PC-3 (cell line): Measurements from ENCODE around the gene TTYH1. TPM values are rescaled to one million over a fixed set of nuclear protein-coding genes. Genes with fewer than 3 reads are reported as not detected.

ENCODE experiments used
- ATAC-seq: fragments of 200-7000 bp; cut with Tn5 transposase; 2 replicates; pipeline ENCODE4 v1.9.1; 2020; ENCODE audit warnings: mild to moderate bottlenecking, moderate library complexity
- BruUV-seq: library from RNA; stranded (reverse); fragments of 400-500 nt; replicated peaks from 2 replicates; lab custom pipeline; 2021; lab: Mats Ljungman, UMichigan
- CTCF ChIA-PET: fragments of 300-600 bp; sonication (Branson Sonifier 250); formaldehyde crosslinking; loops from one replicate; lab custom pipeline; 2022; ENCODE audit warnings: antibody characterized with exemption; lab: Charles Lee
- POLR2A ChIA-PET: fragments of 300-600 bp; sonication (Branson Sonifier 250); formaldehyde crosslinking; loops from one replicate; lab custom pipeline; 2022; ENCODE audit warnings: antibody characterized with exemption; ENCODE audit not compliant: unreplicated experiment; lab: Charles Lee
- DNase-seq: peaks from one replicate; pipeline ENCODE4 v3.0.0-alpha.2; 2015
- H2AFZ ChIP-seq: fragments of 300-600 bp; sonication (generic); 2 replicates; pipeline ENCODE4 v1.6.0; 2016; ENCODE audit warnings: antibody characterized with exemption, low read length
- H3F3A ChIP-seq: fragments of 300-600 bp; sonication (generic); one replicate; pipeline ENCODE4 v1.6.0; 2017; ENCODE audit warnings: antibody characterized with exemption, low read length, control low read depth, mild to moderate bottlenecking; ENCODE audit not compliant: unreplicated experiment
- H3K27ac ChIP-seq: fragments of 300-600 bp; sonication (generic); 2 replicates; pipeline ENCODE4 v1.5.1; 2016; ENCODE audit warnings: mild to moderate bottlenecking, low read length
- H3K27me3 ChIP-seq: fragments of 300-600 bp; sonication (generic); 2 replicates; pipeline ENCODE4 v1.6.1; 2016; ENCODE audit warnings: low read length, mixed read lengths
- H3K36me3 ChIP-seq: fragments of 300-600 bp; sonication (generic); 2 replicates; pipeline ENCODE4 v1.6.1; 2016; ENCODE audit warnings: low read depth, mixed run types, low read length, mixed read lengths
- H3K4me1 ChIP-seq: fragments of 300-600 bp; sonication (generic); 2 replicates; pipeline ENCODE4 v1.5.1; 2016; ENCODE audit warnings: low read length; ENCODE audit not compliant: insufficient read depth
- H3K4me2 ChIP-seq: fragments of 300-600 bp; sonication (generic); 2 replicates; pipeline ENCODE4 v1.6.0; 2016; ENCODE audit warnings: low read length
- H3K4me3 ChIP-seq: fragments of 300-600 bp; sonication (generic); 2 replicates; pipeline ENCODE4 v1.5.1; 2016; ENCODE audit warnings: mild to moderate bottlenecking, low read length, mixed read lengths
- H3K79me2 ChIP-seq: fragments of 300-600 bp; sonication (generic); 2 replicates; pipeline ENCODE4 v1.6.1; 2017; ENCODE audit warnings: low read length, mixed read lengths
- H3K9ac ChIP-seq: fragments of 300-600 bp; sonication (generic); 2 replicates; pipeline ENCODE4 v1.6.0; 2016; ENCODE audit warnings: mild to moderate bottlenecking, low read length
- H3K9me2 ChIP-seq: fragments of 300-600 bp; sonication (generic); replicated peaks from 2 replicates; pipeline ENCODE4 v1.6.1; 2016; ENCODE audit warnings: mixed run types, low read length, mixed read lengths
- H3K9me3 ChIP-seq: fragments of 300-600 bp; sonication (generic); 2 replicates; pipeline ENCODE4 v1.6.1; 2016; ENCODE audit warnings: low read length, mixed read lengths
- H4K20me1 ChIP-seq: fragments of 300-600 bp; sonication (generic); 2 replicates; pipeline ENCODE4 v1.6.1; 2016; ENCODE audit warnings: low read length, mixed read lengths
- CTCF ChIP-seq: fragments of 300-600 bp; sonication (generic); conservative IDR thresholded peaks from 2 replicates; pipeline ENCODE4 v1.5.1; 2017; ENCODE audit warnings: antibody characterized with exemption, low read depth, mild to moderate bottlenecking, low read length
- EZH2 ChIP-seq: fragments of 300-600 bp; sonication (generic); IDR thresholded peaks from one replicate; pipeline ENCODE4 v1.6.1; 2017; ENCODE audit warnings: antibody characterized with exemption, mild to moderate bottlenecking, low read length; ENCODE audit not compliant: unreplicated experiment
- EZH2phosphoT487 ChIP-seq: fragments of 300-600 bp; sonication (generic); IDR thresholded peaks from 2 replicates; pipeline ENCODE4 v1.6.1; 2018; ENCODE audit warnings: mild to moderate bottlenecking, antibody characterized with exemption, low read length, borderline replicate concordance
- intact Hi-C: fragments of 100-400 bp; cut with micrococcal nuclease; formaldehyde crosslinking; loops from 2 replicates; pipeline ENCODE4 v1.9.0; 2023
- total RNA-seq: library from RNA; depleted of rRNA; stranded (reverse); fragments of >200 nt; gene quantifications from 2 replicates; pipeline ENCODE4 v1.2.3, GENCODE V29; 2014

Gene TTYH1
- total RNA-seq, 1 experiment from 2014 or later, result 1.1 TPM

- ATAC-seq (no peak), DNase-seq (no peak)
- TF ChIP-seq CTCF (no peak), EZH2phosphoT487 (no peak), EZH2 (no peak)
- peak overlapping the region; percentile 87 for H3K9ac ChIP-seq
- H3K4me3 ChIP-seq, result peak overlapping the region; percentile 75
- no peak overlapping the region for H2AFZ ChIP-seq
- peak overlapping the region; percentile 87 for H3K27ac ChIP-seq
- intact Hi-C loops, result loop anchor here (2.0 kb wide), 2 partner anchors 13 to 31 kb away; partner anchors contain the start of gene LENG8
- CTCF ChIA-PET, result interaction anchor here (0.6 to 1.0 kb wide), 3 partner anchors 13 to 31 kb away, joined by 3 to 9 read pairs (median 4); partner anchors contain the start of gene LENG8
- peaks cover 38% of the 10 kb centered on the region for H3K36me3 ChIP-seq
- peaks cover 16% of the 10 kb centered on the region for H3K4me1 ChIP-seq
- POLR2A ChIA-PET, result interaction anchor here (0.6 kb wide), 2 partner anchors 12 to 1761 kb away, joined by 4 to 9 read pairs; no protein-coding TSS in a partner anchor
- peak overlapping the region; percentile 91 for H3K4me2 ChIP-seq
- peaks cover 52% of the 10 kb centered on the region for H3K79me2 ChIP-seq
- H4K20me1 ChIP-seq, result peaks cover 19% of the 10 kb centered on the region
- BruUV-seq, result TSS peak; percentile 79
- H3K9me3 ChIP-seq, result no peaks in the 10 kb centered on the region
- H3K27me3 ChIP-seq, result no peaks in the 10 kb centered on the region
- H3K9me2 ChIP-seq, result no peaks in the 10 kb centered on the region
- no peaks in the 10 kb centered on the region for H3F3A ChIP-seq
Observed at GRCh38 chr19:54462047-54462654, 46.9 kb downstream of the TTYH1 start.

DNA sequence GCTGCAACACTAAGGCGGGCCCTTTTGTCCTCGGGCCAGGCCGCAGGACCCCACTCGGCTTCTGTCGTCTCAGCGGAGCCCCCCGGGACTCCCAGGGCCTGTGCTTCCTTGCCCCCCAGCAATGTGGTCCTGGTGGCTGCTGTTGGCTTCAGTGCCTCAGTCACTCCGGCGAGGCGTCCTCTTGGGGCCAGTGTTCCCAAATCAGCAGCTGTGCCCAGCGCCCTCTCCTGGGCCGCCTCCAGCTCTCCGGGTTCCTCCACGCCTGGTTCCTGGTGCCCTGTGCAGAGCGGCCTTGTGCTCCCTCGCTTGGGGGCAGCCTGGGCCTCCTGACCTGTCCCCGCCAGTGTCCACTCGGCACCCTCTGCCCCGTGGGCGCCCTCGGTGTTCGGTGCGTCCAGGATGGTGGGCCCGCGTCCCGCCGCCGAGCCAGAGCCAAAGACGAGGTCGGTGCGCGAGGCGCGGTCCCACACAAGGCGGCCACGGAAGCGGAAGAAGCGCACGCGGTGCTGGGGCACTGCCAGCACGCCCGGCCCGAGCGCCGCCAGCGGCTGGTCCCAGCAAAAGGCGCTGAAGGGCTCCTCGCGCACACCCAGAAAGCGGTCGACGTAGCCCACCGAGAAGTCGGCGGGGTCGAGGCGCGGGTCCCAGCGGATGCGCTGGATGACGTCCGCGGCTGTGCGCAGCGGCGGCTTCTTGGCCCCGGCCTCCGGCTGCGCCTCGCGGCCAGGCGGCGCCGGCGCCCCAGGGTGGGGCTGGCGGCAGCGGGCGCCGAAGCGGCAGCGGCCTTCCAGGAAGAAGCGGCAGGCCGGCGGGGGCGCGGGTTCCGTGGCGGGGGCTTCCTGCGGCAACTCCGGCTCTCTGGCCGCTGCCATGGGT, 47.6 kb downstream of the TTYH1 start:
- H3K27ac ChIP-seq, result peak overlapping the region; percentile 87
- H3K4me1 ChIP-seq, result peaks cover 16% of the 10 kb centered on the region
- POLR2A ChIA-PET, result interaction anchor here (0.6 to 1.2 kb wide), 4 partner anchors 14 to 1137 kb away, joined by 3 to 6 read pairs (median 4); partner anchors contain the start of genes LENG8 and ZNF524
- CTCF ChIA-PET, result interaction anchor here (0.6 to 1.0 kb wide), 4 partner anchors 14 to 33 kb away, joined by 3 to 9 read pairs (median 4); partner anchors contain the start of gene LENG8
- no TSS peak for BruUV-seq
- H3K9me2 ChIP-seq, result no peaks in the 10 kb centered on the region
- H3F3A ChIP-seq, result no peaks in the 10 kb centered on the region
- peaks cover 19% of the 10 kb centered on the region for H4K20me1 ChIP-seq
- H2AFZ ChIP-seq, result peak overlapping the region; percentile 70
- ATAC-seq (peak; percentile 38), DNase-seq (peak; percentile 63)
- peak overlapping the region; percentile 75 for H3K4me3 ChIP-seq
- H3K27me3 ChIP-seq, result no peaks in the 10 kb centered on the region
- peak overlapping the region; percentile 91 for H3K4me2 ChIP-seq
- intact Hi-C loops, result loop anchor here (2.0 kb wide), 2 partner anchors 14 to 32 kb away; partner anchors contain the start of gene LENG8
- no peaks in the 10 kb centered on the region for H3K9me3 ChIP-seq
- TF ChIP-seq EZH2phosphoT487 (no peak), EZH2 (no peak), CTCF (peak; percentile 59)
- H3K36me3 ChIP-seq, result peaks cover 34% of the 10 kb centered on the region
- H3K79me2 ChIP-seq, result peaks cover 44% of the 10 kb centered on the region
- peak overlapping the region; percentile 87 for H3K9ac ChIP-seq
